PC-3 (cell line): Measurements from ENCODE around the gene TECRL.

Experiments used
- EZH2 ChIP-seq: fragments of 300-600 bp; sonication (generic); IDR thresholded peaks from one replicate; pipeline ENCODE4 v1.6.1; 2017; ENCODE audit warnings: antibody characterized with exemption, mild to moderate bottlenecking, low read length; ENCODE audit not compliant: unreplicated experiment
- EZH2phosphoT487 ChIP-seq: fragments of 300-600 bp; sonication (generic); IDR thresholded peaks from 2 replicates; pipeline ENCODE4 v1.6.1; 2018; ENCODE audit warnings: mild to moderate bottlenecking, antibody characterized with exemption, low read length, borderline replicate concordance
- TF ChIP-seq, protein P1 (sequence below): fragments of 300-600 bp; sonication (generic); conservative IDR thresholded peaks from 2 replicates; pipeline ENCODE4 v1.5.1; 2017; ENCODE audit warnings: antibody characterized with exemption, low read depth, mild to moderate bottlenecking, low read length

GRCh38 chr4:64385220-64385619 is 24.0 kb downstream of the TECRL start:
- TF ChIP-seq, protein P1, sequence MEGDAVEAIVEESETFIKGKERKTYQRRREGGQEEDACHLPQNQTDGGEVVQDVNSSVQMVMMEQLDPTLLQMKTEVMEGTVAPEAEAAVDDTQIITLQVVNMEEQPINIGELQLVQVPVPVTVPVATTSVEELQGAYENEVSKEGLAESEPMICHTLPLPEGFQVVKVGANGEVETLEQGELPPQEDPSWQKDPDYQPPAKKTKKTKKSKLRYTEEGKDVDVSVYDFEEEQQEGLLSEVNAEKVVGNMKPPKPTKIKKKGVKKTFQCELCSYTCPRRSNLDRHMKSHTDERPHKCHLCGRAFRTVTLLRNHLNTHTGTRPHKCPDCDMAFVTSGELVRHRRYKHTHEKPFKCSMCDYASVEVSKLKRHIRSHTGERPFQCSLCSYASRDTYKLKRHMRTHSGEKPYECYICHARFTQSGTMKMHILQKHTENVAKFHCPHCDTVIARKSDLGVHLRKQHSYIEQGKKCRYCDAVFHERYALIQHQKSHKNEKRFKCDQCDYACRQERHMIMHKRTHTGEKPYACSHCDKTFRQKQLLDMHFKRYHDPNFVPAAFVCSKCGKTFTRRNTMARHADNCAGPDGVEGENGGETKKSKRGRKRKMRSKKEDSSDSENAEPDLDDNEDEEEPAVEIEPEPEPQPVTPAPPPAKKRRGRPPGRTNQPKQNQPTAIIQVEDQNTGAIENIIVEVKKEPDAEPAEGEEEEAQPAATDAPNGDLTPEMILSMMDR = no peak
- no peak for TF ChIP-seq EZH2phosphoT487
- TF ChIP-seq EZH2 = no peak
